Common myeloid progenitor, CD34-positive (primary cell): ENCODE data around the gene VAC14.
"Not testable (repeated sequence)": the region's sequence is repeated elsewhere in the genome, so short reads cannot be mapped to it uniquely, and the experiment has no call there.

ENCODE experiments used
- CTCF ChIA-PET: fragments of 350-600 bp; sonication (Branson Sonifier 250); formaldehyde crosslinking; loops from one replicate; lab custom pipeline; 2021; ENCODE audit warnings: antibody characterized with exemption; lab: Charles Lee
- POLR2A ChIA-PET: fragments of 350-600 bp; sonication (Branson Sonifier 250); formaldehyde crosslinking; loops from one replicate; lab custom pipeline; 2021; ENCODE audit warnings: antibody characterized with exemption; lab: Charles Lee
- DNase-seq, 3 donors: peaks; one replicate each; pipeline versions ENCODE4 v3.0.0 to v3.0.0-alpha.2; 2013
- H3K27ac ChIP-seq, 2 experiments: 1 replicate in 1 of 2; 2 replicates in 1 of 2; pipeline ENCODE4 v1.7.0; 2013; ENCODE audit warnings: inconsistent platforms in 2 of 2, low read length in 2 of 2, mild to moderate bottlenecking in 2 of 2, low read depth in 1 of 2, moderate library complexity in 1 of 2; ENCODE audit not compliant: severe bottlenecking in 2 of 2, insufficient read depth in 1 of 2, poor library complexity in 1 of 2
- H3K27me3 ChIP-seq, 5 experiments: replicated peaks in 2 of 5; 1 replicate in 3 of 5; 2 replicates in 2 of 5; pipeline versions ENCODE4 v1.6.1 to v1.7.0; 2013; ENCODE audit warnings: low read length in 4 of 5, mild to moderate bottlenecking in 2 of 5, moderate library complexity in 2 of 5, inconsistent platforms in 1 of 5; ENCODE audit not compliant: insufficient read depth in 5 of 5, control insufficient read depth in 4 of 5
- H3K36me3 ChIP-seq, 4 experiments: 1 replicate in 2 of 4; 2 replicates in 2 of 4; pipeline versions ENCODE4 v1.6.1 to v1.7.0; 2013; ENCODE audit warnings: low read length in 3 of 4, control low read depth in 1 of 4, mild to moderate bottlenecking in 1 of 4; ENCODE audit not compliant: control insufficient read depth in 4 of 4, insufficient read depth in 4 of 4
- H3K4me1 ChIP-seq, 4 experiments: 1 replicate in 3 of 4; 2 replicates in 1 of 4; pipeline versions ENCODE4 v1.6.1 to v1.7.1; 2013; ENCODE audit warnings: low read length in 3 of 4, mild to moderate bottlenecking in 3 of 4, control low read depth in 1 of 4, inconsistent platforms in 1 of 4, moderate library complexity in 1 of 4; ENCODE audit not compliant: control insufficient read depth in 4 of 4, insufficient read depth in 4 of 4; ENCODE audit errors: control extremely low read depth in 1 of 4
- H3K4me3 ChIP-seq, 7 experiments: 1 replicate in 4 of 7; 2 replicates in 3 of 7; pipeline versions ENCODE4 v1.5.1 to v1.7.0; 2013; ENCODE audit warnings: mild to moderate bottlenecking in 7 of 7, low read length in 6 of 7, moderate library complexity in 6 of 7, inconsistent platforms in 2 of 7, low read depth in 2 of 7, control low read depth in 1 of 7; ENCODE audit not compliant: insufficient read depth in 4 of 7, control insufficient read depth in 1 of 7; ENCODE audit errors: extremely low read depth in 1 of 7
- H3K9me3 ChIP-seq, 5 experiments: 1 replicate in 4 of 5; 2 replicates in 1 of 5; pipeline versions ENCODE4 v1.6.1 to v1.7.1; 2013; ENCODE audit warnings: low read length in 4 of 5, mild to moderate bottlenecking in 2 of 5, inconsistent platforms in 1 of 5, low read depth in 1 of 5, moderate library complexity in 1 of 5; ENCODE audit not compliant: control insufficient read depth in 4 of 5, insufficient read depth in 2 of 5; ENCODE audit errors: control extremely low read depth in 1 of 5
- WGBS: methylation state at CpG from one replicate; pipeline ENCODE4 v1.1.5; 2013; ENCODE audit not compliant: insufficient coverage; 5-methylcytosine and 5-hydroxymethylcytosine counted together

Gene VAC14

GRCh38 chr16:70746040-70746707, 54.8 kb downstream of the VAC14 start:
- Histone ChIP-seq H3K4me3 (no peak overlapping the region), H3K27ac (peak overlapping the region in 1 of 2 experiments; percentile 47), H3K27me3 (no peaks in the 10 kb centered on the region), H3K9me3 (peaks cover 0 to 10% (median 0%) of the 10 kb centered on the region in 5 experiments), H3K36me3 (peaks cover 2 to 65% (median 17%) of the 10 kb centered on the region in 4 experiments), H3K4me1 (peaks cover 0 to 43% (median 33%) of the 10 kb centered on the region in 4 experiments)
- CTCF ChIA-PET = interaction anchor here (1.5 kb wide), 2 partner anchors 7 to 11 kb away, joined by 4 read pairs; no protein-coding TSS in a partner anchor
- 81% methylated on average over 12 of the region's 12 CpGs for WGBS
- DNase-seq = no peak
- POLR2A ChIA-PET = no interaction called here

- CTCF ChIA-PET = interaction anchor here (1.5 kb wide), 2 partner anchors 7 to 10 kb away, joined by 4 read pairs; no protein-coding TSS in a partner anchor
Observed at GRCh38 chr16:70745536-70746025, 55.4 kb downstream of the VAC14 start.

GRCh38 chr16:70744366-70744765, 56.6 kb downstream of the VAC14 start:
- CTCF ChIA-PET = interaction anchor here (1.0 to 1.2 kb wide), 3 partner anchors 9 to 23 kb away, joined by 3 read pairs; no protein-coding TSS in a partner anchor
- Histone ChIP-seq H3K4me3 (no peak overlapping the region), H3K9me3 (peaks cover 0 to 10% (median 0%) of the 10 kb centered on the region in 5 experiments), H3K36me3 (peaks cover 2 to 69% (median 19%) of the 10 kb centered on the region in 4 experiments), H3K4me1 (peaks cover 0 to 42% (median 33%) of the 10 kb centered on the region in 4 experiments), H3K27me3 (no peaks in the 10 kb centered on the region), H3K27ac (no peak overlapping the region)
- POLR2A ChIA-PET = no interaction called here
- DNase-seq = no peak
- WGBS = 98% methylated on average over 9 of the region's 9 CpGs

More at GRCh38 chr16:70745536-70746025, 55.4 kb downstream of the VAC14 start:
- H3K4me3 ChIP-seq = no peak overlapping the region
- H3K4me1 ChIP-seq = peaks cover 0 to 43% (median 33%) of the 10 kb centered on the region in 4 experiments
- peaks cover 2 to 65% (median 17%) of the 10 kb centered on the region in 4 experiments for H3K36me3 ChIP-seq
- H3K27ac ChIP-seq = peak overlapping the region in 1 of 2 experiments; percentile 47
- POLR2A ChIA-PET = no interaction called here
- 99% methylated on average over 6 of the region's 6 CpGs for WGBS
- no peaks in the 10 kb centered on the region for H3K27me3 ChIP-seq
- no peak for DNase-seq
- H3K9me3 ChIP-seq = peaks cover 0 to 10% (median 0%) of the 10 kb centered on the region in 5 experiments

- no peak for DNase-seq
- POLR2A ChIA-PET = no interaction called here
- peaks cover 0 to 10% (median 0%) of the 10 kb centered on the region in 5 experiments for H3K9me3 ChIP-seq
- no peak overlapping the region for H3K4me3 ChIP-seq
- H3K36me3 ChIP-seq = peaks cover 2 to 70% (median 21%) of the 10 kb centered on the region in 4 experiments
- no peak overlapping the region for H3K27ac ChIP-seq
- peaks cover 0 to 48% (median 39%) of the 10 kb centered on the region in 4 experiments for H3K4me1 ChIP-seq
- CTCF ChIA-PET = interaction anchor here (1.0 to 1.9 kb wide), 5 partner anchors 9 to 27 kb away, joined by 3 to 6 read pairs (median 3); no protein-coding TSS in a partner anchor
- no peaks in the 10 kb centered on the region for H3K27me3 ChIP-seq
- 93% methylated on average over 10 of the region's 10 CpGs for WGBS
Observed at GRCh38 chr16:70743791-70744190, 57.2 kb downstream of the VAC14 start.

- H3K4me3 ChIP-seq, H3K27me3 ChIP-seq, POLR2A ChIA-PET, H3K9me3 ChIP-seq, H3K27ac ChIP-seq: not testable (repeated sequence)
- H3K36me3 ChIP-seq = peaks cover 2 to 64% (median 21%) of the 10 kb centered on the region in 4 experiments
- peak in 1 of 3 donors; percentile 17 for DNase-seq
- H3K4me1 ChIP-seq = peaks cover 0 to 56% (median 46%) of the 10 kb centered on the region in 4 experiments
- WGBS = 99% methylated on average over 7 of the region's 9 CpGs
- CTCF ChIA-PET = interaction anchor here (0.8 to 2.9 kb wide), 4 partner anchors 8 to 64 kb away, joined by 3 to 7 read pairs (median 6); no protein-coding TSS in a partner anchor
Observed at GRCh38 chr16:70742967-70743366, 58.0 kb downstream of the VAC14 start.

- Histone ChIP-seq H3K9me3 (peaks cover 0 to 10% (median 0%) of the 10 kb centered on the region in 5 experiments), H3K4me3 (no peak overlapping the region), H3K27ac (peak overlapping the region in 1 of 2 experiments; percentile 34), H3K36me3 (peaks cover 2 to 63% (median 21%) of the 10 kb centered on the region in 4 experiments), H3K4me1 (peaks cover 0 to 59% (median 49%) of the 10 kb centered on the region in 4 experiments), H3K27me3 (no peaks in the 10 kb centered on the region)
- no peak for DNase-seq
- ChIA-PET POLR2A (interaction anchor here (1.5 kb wide), 1 partner anchor 10 kb away, joined by 5 read pairs; no protein-coding TSS in a partner anchor), CTCF (interaction anchor here (0.7 to 2.9 kb wide), 4 partner anchors 9 to 63 kb away, joined by 3 to 7 read pairs (median 5); no protein-coding TSS in a partner anchor)
- 93% methylated on average over 7 of the region's 9 CpGs for WGBS
Observed at GRCh38 chr16:70741783-70742125, 59.2 kb downstream of the VAC14 start.
